ENCODE data around the gene MYLIP. TPM values are rescaled to one million over a fixed set of nuclear protein-coding genes. Genes with fewer than 3 reads are reported as not detected.

MYLIP gene
- total RNA-seq, 1 experiment from 2014 or later = 10.5 TPM

DNA sequence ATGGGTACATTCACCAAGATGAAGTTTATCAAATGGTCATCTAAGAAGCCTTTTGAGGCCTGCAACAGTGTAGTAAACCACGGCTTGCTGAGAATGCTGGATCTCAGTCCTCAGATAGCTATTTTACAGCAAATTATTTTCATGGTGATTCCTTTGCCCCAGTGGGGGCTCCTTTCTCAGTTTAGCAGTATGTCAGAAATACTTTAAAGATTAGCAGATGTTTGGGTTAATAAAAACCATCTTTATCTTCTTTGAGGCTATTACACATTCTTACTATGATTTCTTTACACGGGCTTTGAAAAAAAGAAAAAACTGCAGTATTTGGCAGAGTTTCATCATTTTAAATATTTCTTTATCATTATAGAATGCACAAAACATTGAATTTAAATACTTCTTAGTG, 10.7 kb downstream of the MYLIP start:
- no peak for DNase-seq (ENCODE audit: low read depth)

DNA sequence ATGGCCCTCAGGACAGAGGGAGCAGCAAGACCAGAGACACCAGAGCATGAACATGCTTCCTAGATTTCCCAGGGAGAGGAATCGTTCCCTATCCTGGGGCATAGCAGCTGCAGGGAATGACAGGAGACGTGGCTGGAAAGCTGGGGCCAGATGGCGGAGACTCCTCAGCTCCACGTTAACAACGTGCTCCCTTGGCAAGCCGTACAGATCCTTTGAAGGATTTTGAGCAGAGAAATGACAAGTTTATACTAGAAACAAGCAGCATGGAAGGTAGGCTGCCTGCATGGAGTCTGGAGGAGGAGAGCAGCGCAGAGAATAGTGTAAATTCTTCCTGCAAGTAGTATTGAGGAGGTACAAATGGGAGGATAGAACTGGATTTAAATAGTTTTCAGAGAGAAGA, 11.7 kb downstream of the MYLIP start:
- no peak for DNase-seq (ENCODE audit: low read depth)

DNA sequence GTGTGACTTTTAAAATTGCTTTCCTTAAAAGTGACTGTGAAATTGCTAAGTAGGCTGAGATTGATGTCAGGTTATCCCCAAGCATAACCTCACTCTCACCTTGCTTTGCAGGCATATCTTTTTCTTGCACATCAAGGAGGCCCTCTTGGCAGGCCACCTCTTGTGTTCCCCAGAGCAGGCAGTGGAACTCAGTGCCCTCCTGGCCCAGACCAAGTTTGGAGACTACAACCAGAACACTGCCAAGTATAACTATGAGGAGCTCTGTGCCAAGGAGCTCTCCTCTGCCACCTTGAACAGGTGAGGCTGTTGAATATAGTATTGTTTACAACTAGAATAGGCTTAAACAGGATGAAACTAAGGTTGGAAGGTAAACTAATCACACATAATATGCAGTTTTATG, 12.6 kb downstream of the MYLIP start:
- no peak for DNase-seq (ENCODE audit: low read depth)

DNA sequence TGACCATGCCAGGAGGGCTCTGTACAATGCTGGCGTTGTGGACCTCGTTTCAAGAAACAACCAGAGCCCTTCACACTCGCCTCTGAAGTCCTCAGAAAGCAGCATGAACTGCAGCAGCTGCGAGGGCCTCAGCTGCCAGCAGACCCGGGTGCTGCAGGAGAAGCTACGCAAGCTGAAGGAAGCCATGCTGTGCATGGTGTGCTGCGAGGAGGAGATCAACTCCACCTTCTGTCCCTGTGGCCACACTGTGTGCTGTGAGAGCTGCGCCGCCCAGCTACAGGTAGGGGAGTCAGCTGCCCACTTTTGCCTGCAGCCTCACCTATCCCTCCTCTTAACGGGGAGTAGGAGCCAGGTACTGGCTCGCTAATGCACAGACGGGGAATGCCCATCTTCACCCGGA, 16.2 kb downstream of the MYLIP start:
- no peak for DNase-seq (ENCODE audit: low read depth)

DNA sequence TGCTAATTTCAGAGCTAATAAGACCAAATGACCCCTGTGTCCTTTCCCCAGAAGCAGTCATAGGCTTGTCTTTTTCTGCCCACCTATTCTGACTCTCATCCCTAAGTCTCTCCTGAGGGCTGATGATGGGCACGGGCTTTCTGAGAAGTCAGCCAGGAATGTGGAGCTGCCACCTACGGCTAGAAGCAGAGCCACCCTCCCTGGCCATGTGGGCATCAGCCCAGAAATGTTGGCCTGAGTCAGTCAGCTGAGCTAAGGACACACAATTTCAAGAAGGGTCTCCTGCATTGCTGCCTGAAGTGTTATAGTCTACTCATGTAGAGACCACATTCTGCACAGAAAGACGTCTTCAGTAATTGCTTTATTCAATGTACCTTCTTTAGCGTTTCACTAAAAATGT, 17.1 kb downstream of the MYLIP start:
- DNase-seq (ENCODE audit: low read depth) = peak; percentile 67

DNA sequence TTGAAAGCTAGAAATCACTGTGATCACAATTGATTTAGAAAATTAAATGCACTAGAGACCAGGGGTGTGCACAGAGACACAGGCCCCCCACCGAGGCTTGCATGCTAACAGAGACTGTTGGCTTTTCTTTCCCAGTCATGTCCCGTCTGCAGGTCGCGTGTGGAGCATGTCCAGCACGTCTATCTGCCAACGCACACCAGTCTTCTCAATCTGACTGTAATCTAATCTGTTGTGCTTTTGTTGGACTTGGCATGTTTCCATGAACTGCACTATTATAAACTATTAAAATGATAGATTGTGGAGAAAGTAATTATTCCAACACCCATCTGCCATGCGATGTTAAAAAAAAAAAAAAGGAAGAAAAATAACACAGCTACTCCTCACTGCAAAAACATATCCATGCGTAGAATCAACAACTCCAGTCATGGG, 17.7 kb downstream of the MYLIP start:
- peak; percentile 77 for DNase-seq (ENCODE audit: low read depth)

DNA sequence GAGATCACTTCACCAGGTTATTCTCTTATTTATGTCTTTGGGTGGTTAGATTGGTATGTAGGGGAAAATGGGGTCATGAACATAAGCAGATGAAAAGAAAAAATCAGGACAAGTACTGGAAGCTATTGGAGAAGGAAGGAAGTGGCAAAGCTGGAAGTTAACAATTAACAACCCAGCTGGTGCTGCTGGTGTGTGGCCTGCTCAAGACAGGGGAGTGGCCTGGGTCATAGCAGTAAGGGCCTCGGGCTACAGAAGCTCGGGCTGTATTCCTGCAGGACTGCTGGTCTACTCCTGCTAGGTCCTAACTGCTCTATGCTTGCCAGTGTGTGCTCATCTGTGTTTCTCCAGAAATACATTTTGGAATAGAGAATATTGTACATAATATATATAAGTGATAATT, 19.6 kb downstream of the MYLIP start:
- no peak for DNase-seq (ENCODE audit: low read depth)

DNA sequence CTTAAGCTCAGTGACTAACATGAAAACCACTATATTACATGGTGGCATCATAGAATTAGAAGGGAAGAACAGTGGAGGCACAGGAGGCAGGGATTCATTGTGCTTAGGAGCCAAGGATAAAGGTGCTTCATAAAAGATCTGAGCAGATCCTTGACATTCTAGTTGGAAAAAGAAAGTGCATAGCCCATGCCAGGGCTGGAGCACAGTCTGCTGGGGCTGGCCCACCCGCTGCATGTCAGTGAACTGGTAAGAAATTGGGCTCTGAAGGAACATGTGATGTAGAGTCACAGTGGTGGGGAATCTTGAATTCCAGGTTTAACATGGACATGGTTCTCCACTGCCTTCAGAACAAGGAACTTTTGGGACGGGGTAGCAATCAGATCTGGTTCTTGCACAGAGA, 20.4 kb downstream of the MYLIP start:
- DNase-seq (ENCODE audit: low read depth) = no peak

DNA sequence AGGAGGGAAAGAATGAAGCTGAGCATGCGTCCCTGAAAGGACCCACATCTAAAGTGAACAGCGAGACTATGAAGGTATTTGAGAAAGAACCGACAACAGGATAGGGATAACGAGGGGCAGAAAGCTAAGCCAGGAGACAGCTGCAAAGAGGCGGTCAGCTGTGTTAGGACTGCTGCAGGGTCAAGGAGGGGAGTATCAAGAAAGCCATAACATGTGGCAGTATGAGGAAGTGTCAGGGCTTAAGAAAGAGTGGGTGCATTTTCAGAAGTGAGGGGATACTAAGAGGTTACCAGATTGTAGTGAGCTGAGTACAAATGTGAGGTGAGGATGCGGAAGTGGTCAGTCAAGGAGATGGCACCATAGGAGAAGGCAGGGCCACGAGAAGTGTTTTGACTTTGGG, 21.2 kb downstream of the MYLIP start:
- DNase-seq (ENCODE audit: low read depth) = no peak

DNA sequence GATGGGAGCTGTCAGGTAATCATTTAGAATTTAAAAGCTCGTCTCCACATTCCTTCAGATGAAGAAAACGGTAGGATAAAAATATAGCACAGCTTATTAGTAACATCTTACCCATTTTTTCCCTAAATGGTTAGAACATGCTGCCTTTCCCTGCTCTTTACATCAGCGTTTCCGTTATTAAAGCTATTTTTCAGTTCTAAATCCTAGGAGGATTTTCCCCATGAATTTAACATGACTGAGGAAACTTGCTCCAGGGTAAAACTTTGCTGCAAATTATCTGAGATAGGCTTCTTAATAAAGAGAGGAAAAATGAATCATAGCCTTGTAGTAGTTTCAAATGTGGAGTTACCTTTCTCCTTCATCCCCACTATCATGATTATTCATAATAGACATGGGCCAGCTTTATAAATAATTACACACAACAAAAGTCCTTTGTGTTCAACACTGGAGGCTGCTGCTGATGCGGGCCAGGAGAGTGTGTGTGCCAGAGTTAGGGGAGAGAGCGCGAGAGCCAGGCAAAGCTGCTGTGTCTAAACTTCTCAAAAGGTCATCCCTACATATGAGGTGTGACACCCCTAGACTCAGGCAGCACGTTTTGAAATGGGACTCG, 24.4 kb downstream of the MYLIP start:
- DNase-seq (ENCODE audit: low read depth) = no peak

DNA sequence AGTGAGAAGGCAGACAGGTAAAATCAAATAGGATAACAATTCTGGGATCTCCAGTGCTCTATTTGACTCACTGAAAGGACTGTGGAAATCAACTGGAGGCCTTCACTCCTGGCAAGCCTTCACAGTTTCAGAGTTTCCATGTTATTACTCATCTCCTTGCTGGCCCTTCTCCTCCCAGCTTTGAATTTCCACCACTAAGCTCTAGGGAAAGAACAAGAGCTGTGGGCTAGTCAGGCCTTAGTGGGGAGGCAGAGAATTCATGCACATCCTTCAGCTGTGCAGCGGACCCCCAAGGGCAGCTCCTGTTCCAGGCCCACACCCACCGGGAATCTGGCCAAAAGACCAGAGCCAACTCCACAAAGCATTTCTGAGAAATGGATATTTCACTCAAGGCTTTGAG, 26.0 kb downstream of the MYLIP start:
- no peak for DNase-seq (ENCODE audit: low read depth)

DNA sequence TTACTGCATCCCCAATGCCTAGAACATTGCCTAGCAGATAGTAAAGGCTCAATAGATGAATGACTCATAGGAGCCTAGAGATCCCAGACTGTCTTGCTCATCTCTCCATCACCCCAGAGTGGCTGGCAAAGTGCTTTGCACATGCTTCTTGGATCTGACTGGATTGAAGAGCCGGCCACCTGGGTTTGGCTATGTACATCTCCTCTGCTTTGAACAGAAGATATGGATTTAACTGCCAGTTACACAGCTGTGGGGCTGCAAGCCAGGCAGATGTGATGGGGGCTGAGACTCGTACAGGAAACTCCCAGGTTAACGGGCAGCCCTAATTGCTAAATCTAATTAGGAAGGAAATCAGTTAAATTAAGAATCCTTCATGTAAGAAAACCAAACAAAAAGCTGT, 28.6 kb downstream of the MYLIP start:
- no peak for DNase-seq (ENCODE audit: low read depth)

DNA sequence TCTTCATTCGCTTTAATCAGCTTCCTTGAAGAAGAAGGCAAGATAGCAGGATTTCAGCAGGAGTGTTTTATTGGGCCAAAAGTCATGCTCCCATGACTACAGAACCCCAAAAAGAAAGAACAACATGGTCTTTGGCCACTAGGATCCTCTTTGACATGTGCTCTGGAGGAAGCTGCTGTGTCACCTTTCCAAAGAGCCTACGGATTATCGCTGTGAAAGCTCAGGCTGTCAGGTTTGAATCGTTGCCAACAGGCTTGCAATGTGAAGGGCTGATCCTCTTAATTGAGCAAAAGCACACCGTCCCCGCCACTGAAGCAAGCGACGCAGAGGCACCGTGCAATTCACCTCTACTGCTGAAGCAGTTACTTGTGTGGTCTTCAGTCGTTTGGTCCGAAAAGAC, 29.0 kb downstream of the MYLIP start:
- no peak for DNase-seq (ENCODE audit: low read depth)

DNA sequence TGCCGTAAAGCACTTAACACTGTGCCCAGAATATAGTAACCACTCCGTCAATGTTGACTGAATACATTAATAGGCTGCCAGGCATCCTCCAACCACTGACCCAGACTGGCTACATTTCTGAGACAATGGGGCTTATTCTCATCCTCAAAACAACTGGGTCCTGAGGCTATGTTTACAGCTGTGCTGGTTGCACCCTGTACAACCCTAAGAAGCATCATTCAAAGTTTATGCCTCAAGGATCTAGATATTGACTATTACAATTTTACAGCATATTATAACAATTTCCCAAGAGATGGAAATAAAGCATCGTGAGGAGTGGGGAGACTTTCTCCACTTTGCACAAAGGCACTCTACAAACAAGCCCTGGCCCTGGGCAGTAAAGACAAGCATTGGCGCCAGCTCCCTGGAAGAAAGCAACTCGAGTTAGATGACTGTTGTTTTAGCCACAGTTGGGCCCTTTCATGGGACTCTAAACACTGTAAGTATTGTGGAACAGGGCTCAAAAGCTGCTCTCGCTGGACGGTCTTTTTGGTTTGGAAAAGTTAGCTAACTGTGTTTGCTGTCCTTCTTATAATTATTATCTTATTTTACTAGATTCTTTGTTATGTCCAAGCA, 30.2 kb downstream of the MYLIP start:
- DNase-seq (ENCODE audit: low read depth) = no peak

DNA sequence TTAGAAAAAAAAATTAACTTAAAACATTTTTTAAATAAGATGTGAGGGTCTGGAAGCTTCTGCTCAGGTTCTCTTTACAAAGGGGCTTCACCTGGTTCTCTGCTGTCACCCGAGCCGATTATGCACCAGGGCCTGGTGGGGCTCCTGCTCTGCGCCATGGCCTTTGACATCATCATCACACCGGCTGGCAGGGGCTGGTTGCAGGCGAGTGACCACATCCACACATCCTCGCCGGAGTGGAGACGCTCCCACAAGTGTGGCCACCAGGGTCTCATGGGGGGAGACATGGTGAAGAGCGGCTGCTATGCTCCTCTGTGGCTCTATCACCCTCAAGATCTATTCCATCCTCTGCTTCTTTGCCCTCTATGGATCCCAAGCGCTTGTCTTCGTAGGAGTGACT, 31.9 kb downstream of the MYLIP start:
- no peak for DNase-seq (ENCODE audit: low read depth)

DNA sequence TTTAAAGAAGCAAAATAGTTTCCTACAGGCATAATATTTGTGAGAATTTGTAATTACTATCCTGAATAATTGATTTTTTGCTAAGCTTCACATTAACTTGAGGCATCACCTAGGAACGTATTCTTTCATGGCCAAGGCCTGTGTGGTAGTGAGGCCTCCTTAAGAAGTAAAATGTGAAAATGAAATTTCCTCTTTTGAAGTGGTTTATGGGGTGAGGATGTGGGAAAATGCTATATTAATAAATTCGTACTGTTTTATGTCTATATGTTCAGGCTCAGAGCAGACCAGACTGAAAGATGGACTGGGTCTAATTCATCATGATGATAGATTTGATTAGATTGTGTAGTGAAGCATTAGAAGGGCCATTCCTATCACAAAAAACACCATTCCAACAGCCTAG, 33.1 kb downstream of the MYLIP start:
- DNase-seq (ENCODE audit: low read depth) = no peak

DNA sequence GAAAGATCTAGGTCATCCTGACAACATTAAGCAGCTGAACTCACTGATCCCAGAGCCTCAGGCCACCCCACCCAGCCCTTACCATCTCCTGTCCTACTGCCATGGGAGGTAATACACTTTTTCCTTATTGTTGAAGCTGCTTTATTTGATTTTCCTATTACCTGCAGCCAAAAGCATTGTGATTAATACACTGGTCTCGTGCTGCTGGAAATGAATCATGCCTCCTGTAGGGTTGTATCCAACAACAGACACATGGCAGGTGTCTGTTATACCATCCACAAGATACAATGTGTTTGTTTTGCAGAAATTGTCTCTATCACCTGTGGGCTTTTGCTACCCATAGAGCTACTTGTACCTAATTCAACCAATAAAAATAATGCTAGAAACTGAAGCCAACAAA, 34.2 kb downstream of the MYLIP start:
- no peak for DNase-seq (ENCODE audit: low read depth)

DNA sequence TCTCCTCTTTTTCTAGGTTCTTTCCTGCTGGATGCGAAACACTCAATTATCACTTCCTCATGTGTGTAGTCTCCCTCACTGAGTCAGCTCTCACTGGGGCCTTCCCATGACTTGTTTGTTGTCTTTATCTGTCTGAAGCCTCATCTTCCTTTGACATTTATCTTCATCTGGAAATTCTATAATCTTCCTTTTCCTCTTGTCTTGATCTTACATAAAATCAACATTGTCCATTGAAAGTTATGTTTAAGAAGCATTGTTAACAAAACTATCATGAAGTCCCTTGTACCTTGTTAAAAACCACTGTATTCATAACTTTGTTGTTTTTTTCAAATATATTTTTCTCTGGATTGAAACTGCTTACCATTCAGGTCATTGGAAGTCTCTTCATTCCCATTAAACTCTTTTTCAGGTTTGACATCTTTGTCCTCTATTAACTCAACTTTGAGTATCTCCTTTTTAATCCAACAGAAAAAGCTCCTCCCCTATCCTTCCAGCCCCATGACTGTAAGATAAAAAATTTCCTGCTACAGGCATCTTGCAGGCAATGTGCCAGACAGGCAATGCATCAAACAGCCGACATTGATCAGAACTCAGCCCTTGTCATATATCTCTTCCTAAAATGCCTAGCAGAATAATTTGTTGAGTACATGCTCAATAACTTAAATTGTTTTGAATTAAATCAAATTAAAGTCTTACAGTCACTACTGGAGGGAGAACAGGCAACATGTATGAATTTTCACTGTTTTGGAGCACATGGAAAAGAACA, 34.8 kb downstream of the MYLIP start:
- DNase-seq (ENCODE audit: low read depth) = no peak

DNA sequence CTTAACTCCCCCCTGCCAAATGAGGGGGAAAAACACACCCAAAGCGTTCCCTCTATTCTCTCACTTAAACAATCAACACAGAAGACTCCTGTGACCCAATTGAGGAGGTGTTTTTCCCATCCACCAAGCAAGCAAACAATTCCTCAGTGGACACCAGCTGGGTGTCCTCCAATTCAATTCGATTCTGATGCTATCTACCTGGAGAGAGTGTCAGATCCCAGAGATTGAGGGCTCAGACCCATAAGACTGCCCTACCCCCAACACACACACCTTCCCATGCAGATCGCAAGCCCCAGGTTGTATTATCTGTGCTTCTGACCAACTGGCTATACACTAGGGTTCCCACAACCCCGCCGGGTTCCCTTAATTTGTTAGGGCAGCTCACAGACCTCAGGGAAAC, 36.8 kb downstream of the MYLIP start:
- no peak for DNase-seq (ENCODE audit: low read depth)

DNA sequence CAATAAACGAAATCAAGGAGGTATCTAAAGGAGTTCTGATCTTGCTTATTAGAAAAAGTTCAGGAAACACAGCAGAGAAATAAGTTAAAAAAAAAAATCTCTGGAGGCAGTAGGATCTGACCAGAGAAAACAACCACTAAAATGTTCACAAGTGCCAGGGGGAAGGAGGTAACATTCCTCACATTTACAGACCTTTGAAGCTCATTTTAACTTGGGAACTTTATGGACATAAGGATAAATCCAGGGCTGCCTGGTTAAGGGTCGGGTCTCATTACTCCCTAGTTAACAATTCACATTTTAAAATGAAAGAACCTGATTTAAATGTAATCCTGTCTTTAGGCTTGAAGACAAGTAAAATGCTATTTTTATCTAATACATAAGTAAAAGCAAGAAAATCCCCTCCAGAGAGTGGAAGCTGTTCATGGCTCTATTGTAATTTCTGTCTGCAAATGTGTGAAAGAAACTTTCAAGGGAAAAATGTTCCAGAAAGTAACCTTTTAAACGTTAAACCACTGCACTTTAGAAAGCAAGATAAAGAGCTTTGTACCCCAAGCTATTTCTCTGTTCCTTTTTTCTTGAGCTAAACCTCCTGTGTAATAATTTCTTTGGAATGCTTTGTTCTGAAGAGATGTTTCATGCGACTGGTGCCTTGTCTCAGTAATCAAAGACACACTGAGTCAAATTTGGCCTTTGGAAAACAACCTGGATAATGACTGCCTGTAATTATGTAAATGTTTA, 38.2 kb downstream of the MYLIP start:
- no peak for DNase-seq (ENCODE audit: low read depth)

DNA sequence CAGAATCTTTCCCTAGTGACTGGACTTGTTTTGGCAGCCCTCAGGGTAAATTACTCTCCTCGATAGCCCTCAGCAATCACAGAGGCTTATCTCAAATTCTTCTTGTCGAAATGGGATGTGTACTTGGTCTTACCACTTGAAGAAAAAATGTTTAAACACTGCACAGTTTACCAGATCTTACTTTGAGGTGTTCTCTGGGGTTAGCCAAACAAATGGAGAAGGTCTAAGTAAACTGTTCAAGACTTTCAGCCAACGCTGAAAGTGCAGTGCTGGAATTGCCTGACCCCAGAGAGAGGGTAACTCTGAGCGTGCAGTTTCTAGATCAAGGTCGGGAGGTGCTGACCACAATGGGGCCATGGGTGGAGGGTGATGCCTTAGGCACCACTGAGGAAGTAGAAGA, 39.2 kb downstream of the MYLIP start:
- DNase-seq (ENCODE audit: low read depth) = no peak

DNA sequence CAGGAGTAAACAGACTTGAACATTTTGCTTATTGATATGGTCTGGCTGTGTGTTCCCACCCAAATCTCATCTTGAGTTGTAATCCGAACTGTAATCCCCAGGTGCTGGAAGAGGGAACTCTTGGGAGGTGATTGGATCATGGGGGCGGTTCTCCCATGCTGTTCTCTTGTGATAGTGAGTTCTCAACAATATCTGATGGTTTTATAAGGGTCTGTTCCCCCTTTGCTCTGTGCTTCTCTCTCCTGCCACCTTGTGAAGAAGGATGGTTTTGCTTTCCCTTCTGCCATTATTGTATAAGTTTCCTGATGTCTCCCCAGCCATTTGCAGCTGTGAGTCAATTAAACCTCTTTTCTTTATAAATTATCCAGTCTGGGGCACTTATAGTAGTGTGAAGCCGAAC, 40.0 kb downstream of the MYLIP start:
- DNase-seq (ENCODE audit: low read depth) = peak; percentile 57

DNA sequence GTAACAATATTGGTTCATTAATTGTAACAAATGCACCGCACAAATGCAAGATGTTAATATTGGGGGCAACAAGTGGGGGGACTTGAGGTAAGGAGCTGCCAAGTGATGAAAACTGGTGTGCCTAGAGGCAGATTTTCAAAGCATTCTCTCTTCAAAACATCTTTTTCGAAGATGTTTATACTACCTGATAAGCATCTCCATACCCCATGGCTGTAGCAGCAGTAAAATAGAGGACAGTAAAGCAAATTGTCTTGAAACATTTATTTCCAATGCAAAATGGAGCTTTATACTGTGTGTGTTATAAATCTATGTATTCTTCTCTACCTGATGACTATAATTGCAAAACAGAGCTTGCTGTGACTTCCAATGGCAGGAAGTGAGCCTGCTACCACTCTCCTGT, 42.5 kb downstream of the MYLIP start:
- DNase-seq (ENCODE audit: low read depth) = no peak

Measured in Daoy (cell line).